GM19099 (cell line): ENCODE results near the gene DKK1.

ENCODE experiments used
- POLR2A ChIP-seq: IDR thresholded peaks from 3 replicates; pipeline ENCODE4 v1.6.1; 2011; ENCODE audit warnings: low read depth; ENCODE audit not compliant: insufficient read length; ENCODE audit errors: extremely low read depth

The DKK1 gene

GRCh38 chr10:52343439-52343838 lies 29.4 kb downstream of the DKK1 start:
- TF ChIP-seq POLR2A: no peak

GRCh38 chr10:52346394-52347326 lies 32.6 kb downstream of the DKK1 start:
- no peak for TF ChIP-seq POLR2A

GRCh38 chr10:52347327-52347667 lies 33.2 kb downstream of the DKK1 start:
- TF ChIP-seq POLR2A: no peak

GRCh38 chr10:52348037-52348564 lies 34.0 kb downstream of the DKK1 start:
- no peak for TF ChIP-seq POLR2A

GRCh38 chr10:52351914-52352330 lies 37.8 kb downstream of the DKK1 start:
- TF ChIP-seq POLR2A: no peak

GRCh38 chr10:52353205-52353604 lies 39.1 kb downstream of the DKK1 start:
- no peak for TF ChIP-seq POLR2A

GRCh38 chr10:52353960-52354394 lies 39.9 kb downstream of the DKK1 start:
- TF ChIP-seq POLR2A: no peak

GRCh38 chr10:52357971-52358370 lies 43.9 kb downstream of the DKK1 start:
- no peak for TF ChIP-seq POLR2A

GRCh38 chr10:52359441-52359840 lies 45.4 kb downstream of the DKK1 start:
- no peak for TF ChIP-seq POLR2A
